Limb (tissue), 2 donors: ENCODE results near the gene SLC2A4.
A peak's percentile ranks its signal among the peaks of the same experiment; 100 is the strongest.
"Not testable (repeated sequence)": the region's sequence is repeated elsewhere in the genome, so short reads cannot be mapped to it uniquely, and the experiment has no call there.

Source experiments
- DNase-seq, 2 donors: peaks; one replicate each; pipeline ENCODE4 v3.0.0-alpha.2; 2016; ENCODE audit errors: extremely low spot score in 2 of 2

Gene SLC2A4

GRCh38 chr17:7281074-7281952 is at the start of gene SLC2A4:
Gene SLC2A4, plus strand, starts transcription at chr17:7281718. Its CDS starts 217 bp downstream, at chr17:7281935.
- peak; percentile 85 to 93 for DNase-seq

GRCh38 chr17:7232114-7232513 is 49.4 kb upstream of the SLC2A4 start:
- no peak for DNase-seq

- DNase-seq = no peak
These were observed 47.8 kb upstream of the SLC2A4 start for GRCh38 chr17:7233701-7234082.

- DNase-seq = peak; percentile 96 to 98
These were observed 47.2 kb upstream of the SLC2A4 start, which contains the start of gene DVL2 for GRCh38 chr17:7234083-7234951. Gene DVL2, minus strand, starts transcription at chr17:7234517. Its CDS starts 255 bp downstream, at chr17:7234262.

- DNase-seq = no peak
These were observed 45.5 kb upstream of the SLC2A4 start for GRCh38 chr17:7235693-7236665.

GRCh38 chr17:7236808-7237207 is 44.7 kb upstream of the SLC2A4 start:
- DNase-seq = no peak

GRCh38 chr17:7237266-7237760 is 44.2 kb upstream of the SLC2A4 start:
- DNase-seq = no peak

GRCh38 chr17:7237761-7238419 is 43.6 kb upstream of the SLC2A4 start:
- peak in 1 of 2 donors; percentile 88 for DNase-seq

GRCh38 chr17:7238420-7239090 is 43.0 kb upstream of the SLC2A4 start:
- DNase-seq = peak in 1 of 2 donors; percentile 77

GRCh38 chr17:7239091-7240027 is 42.2 kb upstream of the SLC2A4 start, which contains the start of gene PHF23:
Gene PHF23, minus strand, starts transcription at chr17:7239457. Its CDS starts 178 bp downstream, at chr17:7239279.
- DNase-seq = peak; percentile 99 to 100

GRCh38 chr17:7240375-7240774 is 41.1 kb upstream of the SLC2A4 start:
- no peak for DNase-seq

GRCh38 chr17:7241090-7241733 is 40.3 kb upstream of the SLC2A4 start:
- DNase-seq = no peak

GRCh38 chr17:7241783-7242716 is 39.5 kb upstream of the SLC2A4 start, which contains the start of gene GABARAP:
Gene GABARAP, minus strand, starts transcription at chr17:7242449. Its CDS starts 119 bp downstream, at chr17:7242330.
- peak; percentile 96 to 99 for DNase-seq

- peak; percentile 96 to 97 for DNase-seq
These were observed 38.6 kb upstream of the SLC2A4 start for GRCh38 chr17:7242717-7243452.

GRCh38 chr17:7243453-7243729 is 38.1 kb upstream of the SLC2A4 start:
- no peak for DNase-seq

- not testable (repeated sequence) for DNase-seq
These were observed 37.7 kb upstream of the SLC2A4 start for GRCh38 chr17:7243838-7244237.
